Endothelial cell of umbilical vein (primary cell): ENCODE measurements around the gene PPME1. TPM values are rescaled to one million over a fixed set of nuclear protein-coding genes. Genes with fewer than 3 reads are reported as not detected.

Source experiments
- BruUV-seq: library from RNA; stranded (reverse); fragments of 400-500 nt; replicated peaks from 2 replicates; lab custom pipeline; 2021; lab: Mats Ljungman, UMichigan
- CTCF ChIA-PET: fragments of 300-600, 350-600 bp; sonication (Branson Sonifier 250); formaldehyde crosslinking; loops from one replicate; lab custom pipeline; 2021; ENCODE audit warnings: antibody characterized with exemption, inconsistent platforms; lab: Charles Lee
- POLR2A ChIA-PET: fragments of 300-600, 350-600 bp; sonication (Branson Sonifier 250); formaldehyde crosslinking; loops from one replicate; lab custom pipeline; 2021; ENCODE audit warnings: antibody characterized with exemption, inconsistent platforms; lab: Charles Lee
- DNase-seq: peaks from one replicate; pipeline ENCODE4 v3.0.0-alpha.2; 2011; ENCODE audit warnings: low read depth, low spot score
- FAIRE-seq: peaks from 2 replicates; lab custom pipeline; 2011; peaks lifted over from hg19 to GRCh38; lab: Jason Lieb, UNC
- H2AFZ ChIP-seq: 2 replicates; pipeline ENCODE4 v1.6.0; 2012; ENCODE audit warnings: low read depth, low read length, control low read depth, inconsistent platforms
- H3K27ac ChIP-seq: 2 replicates; pipeline ENCODE4 v1.5.1; 2011; ENCODE audit warnings: low read depth, mild to moderate bottlenecking, control low read depth, low read length, moderate library complexity; ENCODE audit not compliant: insufficient read depth
- H3K27me3 ChIP-seq, 2 experiments: 2 replicates each; pipeline versions ENCODE4 v1.6.0 to v1.6.1; 2011; ENCODE audit warnings: low read length in 2 of 2, mixed read lengths in 1 of 2; ENCODE audit not compliant: control insufficient read depth in 2 of 2, insufficient read depth in 2 of 2
- H3K36me3 ChIP-seq, 2 experiments: 2 replicates in 1 of 2; 3 replicates in 1 of 2; pipeline ENCODE4 v1.5.1; 2011; ENCODE audit warnings: low read length in 2 of 2, mild to moderate bottlenecking in 1 of 2, moderate library complexity in 1 of 2; ENCODE audit not compliant: control insufficient read depth in 2 of 2, insufficient read depth in 2 of 2; ENCODE audit errors: extremely low read depth in 1 of 2
- H3K4me1 ChIP-seq: 3 replicates; pipeline ENCODE4 v1.5.1; 2011; ENCODE audit warnings: mild to moderate bottlenecking, low read length; ENCODE audit not compliant: control insufficient read depth, insufficient read depth; ENCODE audit errors: extremely low read depth
- H3K4me2 ChIP-seq: 2 replicates; pipeline ENCODE4 v1.6.1; 2011; ENCODE audit warnings: low read length, control low read depth, mixed read lengths; ENCODE audit not compliant: insufficient read depth
- H3K4me3 ChIP-seq, 3 experiments: fragments of 200-600 bp in 1 of 3; sonication (generic), shearing (Covaris generic) in 1 of 3; replicated peaks in 1 of 3; 2 replicates each; pipeline ENCODE4 v1.5.1; 2011 to 2016; ENCODE audit warnings: control low read depth in 3 of 3, low read length in 3 of 3, mild to moderate bottlenecking in 2 of 3, inconsistent platforms in 1 of 3, low read depth in 1 of 3, moderate library complexity in 1 of 3; ENCODE audit not compliant: insufficient read depth in 1 of 3
- H3K79me2 ChIP-seq: 2 replicates; pipeline ENCODE4 v1.6.0; 2012; ENCODE audit warnings: low read length, inconsistent platforms; ENCODE audit not compliant: control insufficient read depth, insufficient read depth
- H3K9ac ChIP-seq: replicated peaks from 2 replicates; pipeline ENCODE3; 2011; ENCODE audit warnings: low read length, control low read depth; ENCODE audit not compliant: insufficient read depth; ENCODE audit errors: extremely low read depth
- H3K9me1 ChIP-seq: replicated peaks from 3 replicates; pipeline ENCODE4 v1.6.0; 2011; ENCODE audit warnings: mild to moderate bottlenecking, low read length; ENCODE audit not compliant: control insufficient read depth, insufficient read depth; ENCODE audit errors: extremely low read depth
- H3K9me3 ChIP-seq: replicated peaks from 2 replicates; pipeline ENCODE4 v1.5.1; 2012; ENCODE audit warnings: low read length, inconsistent platforms; ENCODE audit not compliant: control insufficient read depth, insufficient read depth
- H4K20me1 ChIP-seq: replicated peaks from 2 replicates; pipeline ENCODE3; 2011; ENCODE audit warnings: mild to moderate bottlenecking, low read length; ENCODE audit not compliant: control insufficient read depth, insufficient read depth; ENCODE audit errors: extremely low read depth
- EZH2 ChIP-seq: IDR thresholded peaks from 2 replicates; pipeline ENCODE4 v1.6.1; 2012; ENCODE audit warnings: borderline replicate concordance, low read depth, mild to moderate bottlenecking, moderate library complexity, low read length, inconsistent platforms; ENCODE audit not compliant: severe bottlenecking
- FOS ChIP-seq: IDR thresholded peaks from 2 replicates; pipeline ENCODE4 v1.6.1; 2011; ENCODE audit warnings: mild to moderate bottlenecking, low read length, moderate library complexity, borderline replicate concordance; ENCODE audit not compliant: insufficient read depth
- GATA2 ChIP-seq: IDR thresholded peaks from 2 replicates; pipeline ENCODE4 v1.7.0; 2011; ENCODE audit warnings: low read depth, mild to moderate bottlenecking, moderate library complexity, mixed read lengths, low read length; ENCODE audit not compliant: insufficient read length, insufficient read depth
- JUN ChIP-seq: IDR thresholded peaks from 2 replicates; pipeline ENCODE4 v1.6.1; 2011; ENCODE audit warnings: borderline replicate concordance, low read depth; ENCODE audit not compliant: insufficient read length, insufficient read depth
- MYC ChIP-seq: IDR thresholded peaks from one replicate; pipeline ENCODE4 v1.6.1; 2011; ENCODE audit warnings: mild to moderate bottlenecking, low read depth, low read length
- POLR2A ChIP-seq: IDR thresholded peaks from 2 replicates; pipeline ENCODE4 v1.6.1; 2012; ENCODE audit warnings: low read depth, mild to moderate bottlenecking, control low read depth, low read length
- POLR2AphosphoS5 ChIP-seq: IDR thresholded peaks from 2 replicates; pipeline ENCODE4 v1.6.1; 2012; ENCODE audit warnings: low read depth, mild to moderate bottlenecking, control low read depth, low read length, moderate library complexity; ENCODE audit not compliant: insufficient read depth
- dilution Hi-C: fragments of 300-500 bp; cut with MboI; formaldehyde crosslinking; loops from one replicate; pipeline ENCODE4 v1.15.0; 2019; ENCODE audit warnings: low sequenced_read_pairs; ENCODE audit not compliant: extremely low pct_ligation_motif_present
- intact Hi-C: fragments of 100-400 bp; cut with micrococcal nuclease; formaldehyde crosslinking; loops from one replicate; pipeline ENCODE4 v1.10.0; 2022
- polyA plus RNA-seq, 4 experiments: library from polyadenylated mRNA; depleted of rRNA in 3 of 4; stranded (reverse) in 3 of 4; unstranded in 1 of 4; fragments of >200 nt; gene quantifications; 2 replicates each; pipeline versions ENCODE4 v1.2.1 to v1.2.3, GENCODE V29; 2011 to 2012; ENCODE audit warnings: missing spikeins in 1 of 4
- total RNA-seq: library from RNA; stranded (reverse); gene quantifications from 2 replicates; pipeline ENCODE4 v1.2.3, GENCODE V29; 2021
- TF ChIP-seq, protein P1 (sequence below): IDR thresholded peaks from 2 replicates; pipeline ENCODE4 v1.6.1; 2011; ENCODE audit not compliant: insufficient read depth, insufficient read length
- TF ChIP-seq, protein P2 (sequence below), 2 donors: IDR thresholded peaks; 1 replicate in 1 of 2; 2 replicates in 1 of 2; pipeline ENCODE4 v1.5.1; 2011; ENCODE audit warnings: low read length in 2 of 2, mild to moderate bottlenecking in 2 of 2, moderate library complexity in 2 of 2, control low read depth in 1 of 2, inconsistent platforms in 1 of 2, low read depth in 1 of 2; ENCODE audit not compliant: insufficient read depth in 1 of 2; ENCODE audit errors: extremely low read depth in 1 of 2

PPME1 gene
- total and polyA plus RNA-seq, 2 donors (not counting 3 experiments of a cell fraction or from before 2014, with no cell fraction given), result 37.2 to 49.9 TPM

DNA sequence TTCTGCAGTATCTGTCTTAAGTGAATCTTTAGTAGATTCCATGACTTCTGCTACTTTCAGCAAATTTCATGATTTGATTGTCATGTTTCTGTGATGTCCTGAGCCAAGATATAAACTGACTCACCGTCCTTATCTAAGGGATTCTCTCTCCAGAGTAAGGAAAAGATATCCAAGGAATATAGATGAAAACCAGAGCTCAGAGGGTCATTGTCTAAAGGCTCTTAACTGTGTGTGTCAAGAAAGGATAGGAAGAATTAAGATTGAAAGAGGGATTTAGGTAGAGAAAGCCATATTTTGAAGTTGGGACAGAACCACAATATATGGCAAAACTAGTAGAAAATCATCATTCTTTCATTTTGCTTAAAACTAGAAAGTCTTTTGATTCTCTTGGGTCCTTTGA is 50.7 kb downstream of the PPME1 start:
- CTCF ChIA-PET, result interaction anchor here (1.4 kb wide), 1 partner anchor 13 kb away, joined by 4 read pairs; no protein-coding TSS in a partner anchor
- FAIRE-seq, result no peak

More for the DNA sequence above, 50.7 kb downstream of the PPME1 start:
- POLR2A ChIA-PET, result no interaction called here
- H3K36me3 ChIP-seq, result peaks cover 0 to 3% of the 10 kb centered on the region in 2 experiments
- H3K9me3 ChIP-seq, result no peaks in the 10 kb centered on the region
- dilution Hi-C loops (no loop called here), intact Hi-C loops (no loop called here)
- no peaks in the 10 kb centered on the region for H3K79me2 ChIP-seq
- no peak for DNase-seq
- H3K4me3 ChIP-seq, result no peak overlapping the region
- no TSS peak for BruUV-seq
- no peaks in the 10 kb centered on the region for H3K27me3 ChIP-seq
- no peaks in the 10 kb centered on the region for H3K4me1 ChIP-seq
- TF ChIP-seq GATA2, result no peak
- TF ChIP-seq, protein P1, sequence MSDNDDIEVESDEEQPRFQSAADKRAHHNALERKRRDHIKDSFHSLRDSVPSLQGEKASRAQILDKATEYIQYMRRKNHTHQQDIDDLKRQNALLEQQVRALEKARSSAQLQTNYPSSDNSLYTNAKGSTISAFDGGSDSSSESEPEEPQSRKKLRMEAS, result no peak
- no peak for TF ChIP-seq JUN
- TF ChIP-seq POLR2A, result no peak
- TF ChIP-seq FOS, result no peak
- no peak for TF ChIP-seq POLR2AphosphoS5
- TF ChIP-seq MYC, result no peak
- TF ChIP-seq EZH2, result no peak
- TF ChIP-seq, protein P2, sequence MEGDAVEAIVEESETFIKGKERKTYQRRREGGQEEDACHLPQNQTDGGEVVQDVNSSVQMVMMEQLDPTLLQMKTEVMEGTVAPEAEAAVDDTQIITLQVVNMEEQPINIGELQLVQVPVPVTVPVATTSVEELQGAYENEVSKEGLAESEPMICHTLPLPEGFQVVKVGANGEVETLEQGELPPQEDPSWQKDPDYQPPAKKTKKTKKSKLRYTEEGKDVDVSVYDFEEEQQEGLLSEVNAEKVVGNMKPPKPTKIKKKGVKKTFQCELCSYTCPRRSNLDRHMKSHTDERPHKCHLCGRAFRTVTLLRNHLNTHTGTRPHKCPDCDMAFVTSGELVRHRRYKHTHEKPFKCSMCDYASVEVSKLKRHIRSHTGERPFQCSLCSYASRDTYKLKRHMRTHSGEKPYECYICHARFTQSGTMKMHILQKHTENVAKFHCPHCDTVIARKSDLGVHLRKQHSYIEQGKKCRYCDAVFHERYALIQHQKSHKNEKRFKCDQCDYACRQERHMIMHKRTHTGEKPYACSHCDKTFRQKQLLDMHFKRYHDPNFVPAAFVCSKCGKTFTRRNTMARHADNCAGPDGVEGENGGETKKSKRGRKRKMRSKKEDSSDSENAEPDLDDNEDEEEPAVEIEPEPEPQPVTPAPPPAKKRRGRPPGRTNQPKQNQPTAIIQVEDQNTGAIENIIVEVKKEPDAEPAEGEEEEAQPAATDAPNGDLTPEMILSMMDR (IDR thresholded peaks at IDR 0.05; ENCODE audit: extremely low read depth in 1 of 2, insufficient read depth in 1 of 2, low read depth in 1 of 2, low read length in 2 of 2), result no peak
- no peak overlapping the region for H3K9ac ChIP-seq
- no peak overlapping the region for H3K27ac ChIP-seq
- H3K9me1 ChIP-seq, result no peaks in the 10 kb centered on the region
- no peak overlapping the region for H3K4me2 ChIP-seq
- no peaks in the 10 kb centered on the region for H4K20me1 ChIP-seq
- no peak overlapping the region for H2AFZ ChIP-seq
